ENCODE data around the gene RHPN2.

The RHPN2 gene

GRCh38 chr19:33055718-33056117, 9.0 kb downstream of the RHPN2 start:
- no peak overlapping the region for H3K27ac ChIP-seq (ENCODE audit: low read depth, low read length)
- H3K9me2 ChIP-seq (replicated peaks; ENCODE audit: insufficient read depth, low read length): no peaks in the 10 kb centered on the region
- H3K9me3 ChIP-seq (ENCODE audit: insufficient read depth, low read length): no peaks in the 10 kb centered on the region
- no peak for TF ChIP-seq EZH2phosphoT487 (conservative IDR thresholded peaks at IDR 0.05; ENCODE audit: low read length)
- no peak for TF ChIP-seq CTCF (IDR thresholded peaks at IDR 0.05; ENCODE audit: insufficient read depth, low read length, poor library complexity, severe bottlenecking)
- no peak overlapping the region for H2AFZ ChIP-seq (ENCODE audit: low read depth, low read length, severe bottlenecking)
- no peak overlapping the region for H3K9ac ChIP-seq (ENCODE audit: low read length)
- H3K4me2 ChIP-seq (ENCODE audit: low read depth, low read length, poor library complexity, severe bottlenecking): no peak overlapping the region
- no peaks in the 10 kb centered on the region for H3K27me3 ChIP-seq (ENCODE audit: low read length)
- H3K4me3 ChIP-seq (ENCODE audit: insufficient read depth, low read length, poor library complexity, severe bottlenecking): no peak overlapping the region
- H3K79me2 ChIP-seq (ENCODE audit: insufficient read depth, low read length): peaks cover 12% of the 10 kb centered on the region; the same call in 1 of the 2 replicates
- no peaks in the 10 kb centered on the region for H3K36me3 ChIP-seq (ENCODE audit: low read length)
- H3F3A ChIP-seq (ENCODE audit: insufficient read depth): no peaks in the 10 kb centered on the region
- H4K20me1 ChIP-seq (ENCODE audit: low read depth, low read length): no peaks in the 10 kb centered on the region; the same call in 1 of the 2 replicates

GRCh38 chr19:33054623-33055022, 10.1 kb downstream of the RHPN2 start:
- Histone ChIP-seq H4K20me1 (ENCODE audit: low read depth, low read length) (no peaks in the 10 kb centered on the region; the same call in 1 of the 2 replicates), H3K36me3 (ENCODE audit: low read length) (no peaks in the 10 kb centered on the region), H3K9me2 (replicated peaks; ENCODE audit: insufficient read depth, low read length) (no peaks in the 10 kb centered on the region), H3K27ac (ENCODE audit: low read depth, low read length) (no peak overlapping the region), H3K9ac (ENCODE audit: low read length) (no peak overlapping the region), H3F3A (ENCODE audit: insufficient read depth) (no peaks in the 10 kb centered on the region), H3K4me2 (ENCODE audit: low read depth, low read length, poor library complexity, severe bottlenecking) (no peak overlapping the region), H3K9me3 (ENCODE audit: insufficient read depth, low read length) (no peaks in the 10 kb centered on the region), H3K4me3 (ENCODE audit: insufficient read depth, low read length, poor library complexity, severe bottlenecking) (no peak overlapping the region), H2AFZ (ENCODE audit: low read depth, low read length, severe bottlenecking) (no peak overlapping the region), H3K79me2 (ENCODE audit: insufficient read depth, low read length) (peaks cover 12% of the 10 kb centered on the region; the same call in 1 of the 2 replicates), H3K27me3 (ENCODE audit: low read length) (no peaks in the 10 kb centered on the region)
- TF ChIP-seq CTCF (IDR thresholded peaks at IDR 0.05; ENCODE audit: insufficient read depth, low read length, poor library complexity, severe bottlenecking) (no peak), EZH2phosphoT487 (conservative IDR thresholded peaks at IDR 0.05; ENCODE audit: low read length) (no peak)

GRCh38 chr19:33052352-33052972, 12.2 kb downstream of the RHPN2 start:
- no peak overlapping the region for H3K9ac ChIP-seq (ENCODE audit: low read length)
- H3K9me2 ChIP-seq (replicated peaks; ENCODE audit: insufficient read depth, low read length): no peaks in the 10 kb centered on the region
- H4K20me1 ChIP-seq (ENCODE audit: low read depth, low read length): no peaks in the 10 kb centered on the region
- H3K27ac ChIP-seq (ENCODE audit: low read depth, low read length): no peak overlapping the region
- TF ChIP-seq CTCF (IDR thresholded peaks at IDR 0.05; ENCODE audit: insufficient read depth, low read length, poor library complexity, severe bottlenecking) (no peak), EZH2phosphoT487 (conservative IDR thresholded peaks at IDR 0.05; ENCODE audit: low read length) (no peak)
- no peaks in the 10 kb centered on the region for H3K27me3 ChIP-seq (ENCODE audit: low read length)
- no peaks in the 10 kb centered on the region for H3K36me3 ChIP-seq (ENCODE audit: low read length)
- H3K4me3 ChIP-seq (ENCODE audit: insufficient read depth, low read length, poor library complexity, severe bottlenecking): no peak overlapping the region
- no peaks in the 10 kb centered on the region for H3F3A ChIP-seq (ENCODE audit: insufficient read depth)
- peaks cover 7% of the 10 kb centered on the region; the same call in 1 of the 2 replicates for H3K79me2 ChIP-seq (ENCODE audit: insufficient read depth, low read length)
- H2AFZ ChIP-seq (ENCODE audit: low read depth, low read length, severe bottlenecking): no peak overlapping the region
- no peaks in the 10 kb centered on the region for H3K9me3 ChIP-seq (ENCODE audit: insufficient read depth, low read length)
- no peak overlapping the region for H3K4me2 ChIP-seq (ENCODE audit: low read depth, low read length, poor library complexity, severe bottlenecking)
